Activated naive CD4-positive, alpha-beta T cell treated with anti-CD3 and anti-CD28 coated beads, Interleukin-2, amount 50 U/mL, for 72 hours (primary cell): ENCODE results near the gene NBAS. TPM values are rescaled to one million over a fixed set of nuclear protein-coding genes. Genes with fewer than 3 reads are reported as not detected.
"Not testable (repeated sequence)": the region's sequence is repeated elsewhere in the genome, so short reads cannot be mapped to it uniquely, and the experiment has no call there.

Experiments used
- ATAC-seq, 2 donors: fragments of 150-1000 bp; cut with Tn5 transposase; 2 replicates each; pipeline ENCODE4 v1.10.0; 2021; ENCODE audit warnings: mild to moderate bottlenecking in 2 of 2, moderate library complexity in 2 of 2
- DNase-seq, 2 donors: peaks; one replicate each; pipeline ENCODE4 v3.0.0; 2021 to 2022; ENCODE audit warnings: low spot score in 2 of 2
- H3K27ac Mint-ChIP-seq, 2 donors: one replicate each; pipeline ENCODE4 v1.8.0; 2022; ENCODE audit warnings: mild to moderate bottlenecking in 2 of 2, mixed read lengths in 2 of 2
- H3K36me3 Mint-ChIP-seq, 2 donors: one replicate each; pipeline ENCODE4 v1.8.0; 2022; ENCODE audit warnings: mixed read lengths in 2 of 2
- H3K9me3 Mint-ChIP-seq, 2 donors: one replicate each; pipeline ENCODE4 v1.8.0; 2022; ENCODE audit warnings: mixed read lengths in 2 of 2
- total RNA-seq, 2 donors: library from RNA; stranded (reverse); gene quantifications; one replicate each; pipeline ENCODE4 v1.2.3, GENCODE V29; 2022

NBAS gene
- total RNA-seq, 2 donors from 2014 or later = 30.5 to 46.3 TPM

DNA sequence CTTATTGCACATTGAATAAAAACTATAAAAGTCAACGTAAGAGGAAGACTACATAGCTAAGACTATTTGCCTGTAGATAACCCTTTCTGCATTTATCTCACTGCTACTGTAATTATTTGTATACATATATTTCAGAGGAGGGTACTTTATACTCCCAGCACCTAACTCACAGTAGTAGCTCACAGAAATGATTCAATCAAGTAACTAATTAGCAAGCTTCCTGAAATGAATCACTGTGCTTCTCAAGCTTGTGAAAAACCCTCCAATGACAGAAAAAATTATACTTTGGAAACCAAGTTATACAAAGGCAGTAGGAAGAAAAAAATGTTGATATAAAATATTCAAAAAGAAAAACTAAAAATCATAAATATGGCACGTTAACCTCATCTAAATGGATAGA lies 124.9 kb downstream of the NBAS start:
- no peak for DNase-seq
- Mint-ChIP-seq H3K9me3 (no peaks in the 10 kb centered on the region), H3K27ac (no peak overlapping the region), H3K36me3 (peaks cover 0 to 7% of the 10 kb centered on the region in 2 donors)
- ATAC-seq = peak in 1 of 2 donors; percentile 67

DNA sequence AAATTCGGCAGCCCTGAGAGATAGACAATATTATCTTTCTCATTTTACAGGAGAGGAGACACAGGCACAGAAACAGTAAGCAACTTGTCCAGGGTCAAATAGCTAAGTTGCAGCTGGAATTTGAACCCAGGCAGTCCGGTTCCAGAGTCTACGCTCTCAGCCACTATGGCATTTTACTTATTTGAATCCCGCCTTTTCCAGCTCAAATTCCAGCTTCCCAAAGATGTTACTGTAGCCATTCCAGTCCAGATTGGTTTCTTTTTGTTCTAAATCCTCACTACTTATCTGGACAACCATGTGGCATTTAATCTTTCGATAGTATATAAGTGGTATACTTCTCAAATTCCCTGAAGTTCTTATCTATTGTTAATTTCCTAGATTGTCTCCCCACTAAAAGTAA lies 125.7 kb downstream of the NBAS start:
- Mint-ChIP-seq H3K36me3 (peaks cover 0 to 7% of the 10 kb centered on the region in 2 donors), H3K9me3 (no peaks in the 10 kb centered on the region), H3K27ac (no peak overlapping the region)
- ATAC-seq (no peak), DNase-seq (no peak)

GRCh38 chr2:15432642-15433256 lies 128.4 kb downstream of the NBAS start:
- Mint-ChIP-seq H3K27ac (no peak overlapping the region), H3K9me3 (no peaks in the 10 kb centered on the region), H3K36me3 (no peaks in the 10 kb centered on the region)
- ATAC-seq = no peak
- DNase-seq = no peak

GRCh38 chr2:15429032-15429431 lies 132.1 kb downstream of the NBAS start:
- DNase-seq (no peak), ATAC-seq (no peak)
- H3K27ac Mint-ChIP-seq = no peak overlapping the region
- peaks cover 0 to 7% of the 10 kb centered on the region in 2 donors for H3K36me3 Mint-ChIP-seq
- no peaks in the 10 kb centered on the region for H3K9me3 Mint-ChIP-seq

DNA sequence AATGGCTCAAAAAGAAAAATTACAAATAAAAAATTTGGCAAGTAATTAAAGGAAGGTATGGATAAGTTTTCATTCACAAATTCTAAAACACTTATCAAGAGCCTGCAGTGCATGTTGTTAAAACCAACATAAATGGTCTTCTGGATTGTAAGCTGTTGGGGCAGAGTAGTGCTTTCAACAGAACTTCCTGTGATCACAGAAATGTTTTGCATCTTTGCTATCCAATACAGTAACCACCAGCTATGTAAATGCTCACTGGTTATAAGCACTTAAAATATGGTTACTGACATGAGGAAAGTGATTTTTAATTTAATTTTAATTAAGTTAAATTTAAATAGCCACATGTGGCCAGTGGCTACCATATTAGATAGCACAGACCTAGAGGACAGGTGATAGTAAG lies 133.1 kb downstream of the NBAS start:
- H3K9me3 Mint-ChIP-seq = no peaks in the 10 kb centered on the region
- H3K27ac Mint-ChIP-seq = no peak overlapping the region
- DNase-seq (no peak), ATAC-seq (no peak)
- peaks cover 0 to 8% of the 10 kb centered on the region in 2 donors for H3K36me3 Mint-ChIP-seq

DNA sequence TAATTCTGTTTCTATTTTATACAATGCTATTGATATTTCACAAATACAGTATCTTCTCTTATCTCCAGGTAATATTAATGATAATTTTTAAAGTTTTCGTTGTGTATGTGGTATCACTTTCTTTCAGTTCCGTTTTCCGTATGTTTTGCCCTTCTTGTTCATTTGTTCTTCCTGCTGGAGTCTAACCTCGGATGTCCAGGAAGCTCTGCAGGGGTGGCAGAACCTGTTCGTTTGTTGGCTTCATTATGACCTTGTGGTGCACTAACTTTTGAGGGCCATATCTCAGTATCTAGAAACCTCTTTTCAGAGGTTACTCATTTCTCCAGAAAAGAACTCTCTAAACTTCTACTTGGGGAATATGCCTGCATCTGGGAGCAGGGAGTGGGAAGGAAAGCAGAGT lies 134.5 kb downstream of the NBAS start:
- Mint-ChIP-seq H3K27ac (peak overlapping the region in 1 of 2 donors; percentile 12), H3K9me3 (no peaks in the 10 kb centered on the region), H3K36me3 (peaks cover 0 to 8% of the 10 kb centered on the region in 2 donors)
- DNase-seq (no peak), ATAC-seq (no peak)

GRCh38 chr2:15425712-15426111 lies 135.4 kb downstream of the NBAS start:
- H3K36me3 Mint-ChIP-seq = peaks cover 0 to 8% of the 10 kb centered on the region in 2 donors
- no peaks in the 10 kb centered on the region for H3K9me3 Mint-ChIP-seq
- no peak overlapping the region for H3K27ac Mint-ChIP-seq
- ATAC-seq = no peak
- DNase-seq = no peak

GRCh38 chr2:15421753-15422152 lies 139.4 kb downstream of the NBAS start:
- Mint-ChIP-seq H3K9me3 (no peaks in the 10 kb centered on the region), H3K27ac (no peak overlapping the region), H3K36me3 (peaks cover 0 to 14% of the 10 kb centered on the region in 2 donors)
- DNase-seq (no peak), ATAC-seq (no peak)

DNA sequence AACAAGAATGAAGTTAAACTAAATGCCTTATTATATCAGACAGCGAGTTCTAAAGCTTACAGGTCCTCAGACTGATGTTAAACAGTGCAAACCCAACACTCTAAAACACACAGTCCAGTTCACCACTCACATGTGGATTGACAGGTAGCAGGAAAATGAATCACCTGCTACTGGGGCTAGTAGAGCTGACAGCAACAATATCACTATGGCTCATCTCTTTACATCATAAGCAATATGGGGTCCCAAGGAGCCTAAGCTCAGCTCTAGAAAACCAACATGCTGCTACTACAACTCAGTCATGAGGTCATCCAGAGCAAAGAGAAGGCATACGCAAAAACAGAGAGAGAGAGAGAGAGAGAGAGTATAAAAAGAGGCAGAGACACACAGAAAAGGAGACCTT lies 145.4 kb downstream of the NBAS start:
- H3K36me3 Mint-ChIP-seq = peaks cover 13 to 37% of the 10 kb centered on the region in 2 donors
- no peaks in the 10 kb centered on the region for H3K9me3 Mint-ChIP-seq
- ATAC-seq (no peak), DNase-seq (no peak)
- H3K27ac Mint-ChIP-seq = peak overlapping the region in 1 of 2 donors; percentile 81

GRCh38 chr2:15412779-15413178 lies 148.4 kb downstream of the NBAS start:
- no peak for ATAC-seq
- H3K9me3 Mint-ChIP-seq = no peaks in the 10 kb centered on the region
- no peak overlapping the region for H3K27ac Mint-ChIP-seq
- DNase-seq = no peak
- peaks cover 13 to 31% of the 10 kb centered on the region in 2 donors for H3K36me3 Mint-ChIP-seq

DNA sequence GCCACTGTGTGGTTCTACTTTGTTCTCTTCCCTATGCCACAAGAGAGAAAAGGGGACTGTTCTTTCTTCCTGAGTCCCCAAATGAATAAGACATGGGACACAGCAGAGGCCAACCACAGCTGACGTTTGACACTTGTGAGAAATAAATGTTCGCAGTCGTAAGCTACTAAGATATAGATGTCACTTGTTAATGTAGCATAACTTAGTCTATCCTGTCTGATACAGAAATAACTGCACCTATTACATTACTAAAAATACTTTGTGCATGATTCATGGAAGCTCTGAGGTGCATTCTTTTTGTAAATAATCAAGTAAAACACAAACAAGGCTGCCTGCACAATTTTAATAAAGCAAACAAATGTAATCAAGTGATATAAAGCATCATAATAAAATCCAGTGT lies 148.8 kb downstream of the NBAS start:
- peaks cover 13 to 31% of the 10 kb centered on the region in 2 donors for H3K36me3 Mint-ChIP-seq
- H3K27ac Mint-ChIP-seq = no peak overlapping the region
- DNase-seq (no peak), ATAC-seq (no peak)
- H3K9me3 Mint-ChIP-seq = no peaks in the 10 kb centered on the region

GRCh38 chr2:15410884-15411283 lies 150.2 kb downstream of the NBAS start:
- H3K36me3 Mint-ChIP-seq = peaks cover 13 to 30% of the 10 kb centered on the region in 2 donors
- DNase-seq (no peak), ATAC-seq (no peak)
- no peaks in the 10 kb centered on the region for H3K9me3 Mint-ChIP-seq
- peak overlapping the region in 1 of 2 donors; percentile 73 for H3K27ac Mint-ChIP-seq

GRCh38 chr2:15408759-15409158 lies 152.4 kb downstream of the NBAS start:
- no peaks in the 10 kb centered on the region for H3K9me3 Mint-ChIP-seq
- no peak overlapping the region for H3K27ac Mint-ChIP-seq
- DNase-seq = no peak
- H3K36me3 Mint-ChIP-seq = peaks cover 13 to 22% of the 10 kb centered on the region in 2 donors
- ATAC-seq = no peak

GRCh38 chr2:15407666-15408065 lies 153.5 kb downstream of the NBAS start:
- Mint-ChIP-seq H3K36me3 (peaks cover 12 to 13% of the 10 kb centered on the region in 2 donors), H3K27ac (no peak overlapping the region), H3K9me3 (no peaks in the 10 kb centered on the region)
- ATAC-seq (no peak), DNase-seq (no peak)

DNA sequence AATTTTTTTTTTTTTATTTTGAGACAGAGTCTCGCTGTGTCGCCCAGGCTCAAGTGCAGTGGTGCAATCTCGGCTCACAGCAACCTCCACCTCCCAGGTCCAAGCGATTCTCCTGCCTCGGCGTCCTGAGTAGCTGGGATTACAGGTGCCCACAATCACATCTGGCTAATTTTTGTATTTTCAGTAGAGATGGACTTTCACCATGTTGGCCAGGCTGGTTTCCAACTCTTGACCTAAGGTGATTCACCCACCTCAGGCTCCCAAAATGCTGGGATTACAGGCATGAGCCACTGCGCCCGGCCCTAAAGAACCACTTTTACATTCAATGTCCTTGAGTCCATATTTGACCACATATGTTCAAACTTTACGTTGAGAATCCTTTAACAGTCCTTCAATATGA lies 156.6 kb downstream of the NBAS start:
- not testable (repeated sequence) for H3K27ac Mint-ChIP-seq, H3K9me3 Mint-ChIP-seq, DNase-seq, ATAC-seq, H3K36me3 Mint-ChIP-seq

GRCh38 chr2:15400240-15400826 lies 160.8 kb downstream of the NBAS start:
- no peak overlapping the region for H3K27ac Mint-ChIP-seq
- no peaks in the 10 kb centered on the region for H3K9me3 Mint-ChIP-seq
- ATAC-seq (no peak), DNase-seq (no peak)
- no peaks in the 10 kb centered on the region for H3K36me3 Mint-ChIP-seq

GRCh38 chr2:15399241-15399640 lies 161.9 kb downstream of the NBAS start:
- H3K27ac Mint-ChIP-seq = no peak overlapping the region
- DNase-seq (no peak), ATAC-seq (no peak)
- no peaks in the 10 kb centered on the region for H3K36me3 Mint-ChIP-seq
- H3K9me3 Mint-ChIP-seq = no peaks in the 10 kb centered on the region

- Mint-ChIP-seq H3K9me3 (no peaks in the 10 kb centered on the region), H3K27ac (no peak overlapping the region), H3K36me3 (peaks cover 14 to 17% of the 10 kb centered on the region in 2 donors)
- ATAC-seq (no peak), DNase-seq (no peak)
Observed at GRCh38 chr2:15391751-15392150, 169.4 kb downstream of the NBAS start.
